H1 (cell line): ENCODE results near the gene CCDC82. TPM values are rescaled to one million over a fixed set of nuclear protein-coding genes. Genes with fewer than 3 reads are reported as not detected.

Source experiments
- BACH1 ChIP-seq: IDR thresholded peaks from 2 replicates; pipeline ENCODE4 v1.6.1; 2012; ENCODE audit warnings: low read length, improper control_type of control experiment
- BCL11A ChIP-seq, 2 experiments: IDR thresholded peaks; one replicate each; pipeline ENCODE4 v1.6.1; 2011; ENCODE audit warnings: low read depth in 2 of 2, low read length in 2 of 2, mild to moderate bottlenecking in 2 of 2
- BRCA1 ChIP-seq: IDR thresholded peaks from 2 replicates; pipeline ENCODE4 v1.6.1; 2012; ENCODE audit warnings: low read depth, low read length, improper control_type of control experiment
- E2F6 ChIP-seq: IDR thresholded peaks from 2 replicates; pipeline ENCODE4 v1.6.1; 2012; ENCODE audit warnings: inconsistent platforms
- EGR1 ChIP-seq: IDR thresholded peaks from 2 replicates; pipeline ENCODE4 v1.6.1; 2011; ENCODE audit warnings: low read depth, low read length, borderline replicate concordance
- FOSL1 ChIP-seq: IDR thresholded peaks from 2 replicates; pipeline ENCODE4 v1.6.1; 2011; ENCODE audit warnings: mild to moderate bottlenecking, low read depth, low read length, moderate library complexity; ENCODE audit not compliant: insufficient read depth
- HDAC6 ChIP-seq: IDR thresholded peaks from one replicate; pipeline ENCODE4 v1.7.1; 2012; ENCODE audit warnings: low read depth, mild to moderate bottlenecking, inconsistent platforms, low read length, moderate library complexity
- KDM4A ChIP-seq: IDR thresholded peaks from one replicate; pipeline ENCODE4 v1.7.1; 2012; ENCODE audit warnings: low read depth, mild to moderate bottlenecking, moderate library complexity, low read length, inconsistent platforms; ENCODE audit not compliant: severe bottlenecking
- KDM5A ChIP-seq: fragments of 200-600 bp; IDR thresholded peaks from 2 replicates; pipeline ENCODE4 v1.7.1; 2012; ENCODE audit warnings: mild to moderate bottlenecking, low read length, inconsistent platforms, mixed read lengths
- MAFK ChIP-seq: IDR thresholded peaks from 2 replicates; pipeline ENCODE4 v1.6.1; 2012; ENCODE audit warnings: low read depth, mild to moderate bottlenecking, improper control_type of control experiment, low read length
- MAX ChIP-seq: IDR thresholded peaks from 2 replicates; pipeline ENCODE4 v1.6.1; 2012; ENCODE audit warnings: inconsistent platforms
- NRF1 ChIP-seq: IDR thresholded peaks from 2 replicates; pipeline ENCODE4 v1.6.1; 2011; ENCODE audit warnings: mild to moderate bottlenecking, low read depth, low read length, improper control_type of control experiment
- PHF8 ChIP-seq: fragments of 200-600 bp; sonication (generic); conservative IDR thresholded peaks from 2 replicates; pipeline ENCODE4 v1.7.1; 2012; ENCODE audit warnings: low read depth, mild to moderate bottlenecking, inconsistent platforms, low read length, moderate library complexity
- POLR2AphosphoS5 ChIP-seq: IDR thresholded peaks from 2 replicates; pipeline ENCODE4 v1.6.1; 2011; ENCODE audit warnings: low read depth, low read length
- RFX5 ChIP-seq: IDR thresholded peaks from 2 replicates; pipeline ENCODE4 v1.6.1; 2011; ENCODE audit warnings: low read depth, low read length, improper control_type of control experiment, borderline replicate concordance
- RNF2 ChIP-seq: fragments of 200-900, 300-1000 bp; sonication (generic); IDR thresholded peaks from 2 replicates; pipeline ENCODE4 v1.7.1; 2016; ENCODE audit warnings: borderline replicate concordance, low read depth, mild to moderate bottlenecking, antibody characterized with exemption, low read length; ENCODE audit not compliant: poor library complexity, severe bottlenecking; ENCODE audit errors: missing control alignments
- SAP30 ChIP-seq: fragments of 300-600 bp; sonication (generic); IDR thresholded peaks from 2 replicates; pipeline ENCODE4 v1.7.1; 2012; ENCODE audit warnings: low read length, moderate library complexity, mild to moderate bottlenecking, inconsistent platforms; ENCODE audit not compliant: insufficient read depth, insufficient replicate concordance
- SIRT6 ChIP-seq: IDR thresholded peaks from one replicate; pipeline ENCODE4 v1.7.1; 2012; ENCODE audit warnings: low read length, inconsistent platforms
- TBP ChIP-seq: IDR thresholded peaks from 2 replicates; pipeline ENCODE4 v1.6.1; 2011; ENCODE audit warnings: low read depth, low read length, improper control_type of control experiment
- TCF12 ChIP-seq: IDR thresholded peaks from 2 replicates; pipeline ENCODE4 v1.6.1; 2011; ENCODE audit warnings: low read depth, mild to moderate bottlenecking, low read length
- TEAD4 ChIP-seq: IDR thresholded peaks from 2 replicates; pipeline ENCODE4 v1.6.1; 2012; ENCODE audit warnings: low read depth, low read length, inconsistent platforms, mixed read lengths
- USF2 ChIP-seq: IDR thresholded peaks from 2 replicates; pipeline ENCODE4 v1.6.1; 2011; ENCODE audit warnings: low read length, improper control_type of control experiment
- YY1 ChIP-seq: IDR thresholded peaks from 2 replicates; pipeline ENCODE4 v1.6.1; 2011; ENCODE audit warnings: low read depth, mild to moderate bottlenecking, low read length
- polyA plus RNA-seq, 7 experiments: library from polyadenylated mRNA; depleted of rRNA in 3 of 7; stranded (reverse) in 5 of 7; unstranded in 2 of 7; fragments of >200 nt in 5 of 7; fragments of 200-250 nt in 2 of 7; gene quantifications; 1 replicate in 5 of 7; 2 replicates in 1 of 7; 4 replicates in 1 of 7; pipeline versions ENCODE4 v1.2.1 to v1.2.3, GENCODE V29; 2011 to 2013; ENCODE audit warnings: missing spikeins in 2 of 7, mixed read lengths in 2 of 7
- total RNA-seq: library from RNA; stranded (reverse); fragmentation: NEBNext Ultra II Directional; extraction: Animal tissue kit (Norgen Biotek cat#: 25700); gene quantifications from 2 replicates; pipeline ENCODE4 v1.2.1, GENCODE V29; 2021

Gene CCDC82
- total and polyA plus RNA-seq, 2 of the 8 experiments (the other 6 are each of a cell fraction or from before 2014, with no cell fraction given), result 6.0 to 15.2 TPM

- TF ChIP-seq KDM4A, result no peak
- TF ChIP-seq TEAD4, result peak; percentile 73
- peak; percentile 23; the same call in 1 of the 2 replicates for TF ChIP-seq NRF1
- TF ChIP-seq SAP30, result no peak
- TF ChIP-seq SIRT6, result no peak
- TF ChIP-seq USF2, result no peak
- TF ChIP-seq YY1, result 0 out of 2 replicates have a peak, but pooled peaks have one; percentile 60
- TF ChIP-seq MAX, result 0 out of 2 replicates have a peak, but pooled peaks have one; percentile 28
- TF ChIP-seq EGR1, result no peak
- TF ChIP-seq RNF2, result no peak
- no peak for TF ChIP-seq BACH1
- TF ChIP-seq TCF12, result 0 out of 2 replicates have a peak, but pooled peaks have one; percentile 62
- TF ChIP-seq BRCA1, result no peak
- peak; percentile 57 for TF ChIP-seq TBP
- no peak for TF ChIP-seq FOSL1
- TF ChIP-seq MAFK, result no peak
- no peak for TF ChIP-seq HDAC6
- TF ChIP-seq BCL11A (IDR thresholded peaks at IDR 0.05; ENCODE audit: low read depth in 2 of 2, low read length in 2 of 2), result no peak
- TF ChIP-seq POLR2AphosphoS5, result no peak
- no peak for TF ChIP-seq E2F6
- no peak for TF ChIP-seq RFX5
- no peak for TF ChIP-seq PHF8
- TF ChIP-seq KDM5A, result no peak
These were observed 46.6 kb downstream of the CCDC82 start, which contains the start of gene MAML2 (continued) for GRCh38 chr11:96342961-96343711.
